ENCODE data around the gene KIAA1217.

Gene KIAA1217

DNA sequence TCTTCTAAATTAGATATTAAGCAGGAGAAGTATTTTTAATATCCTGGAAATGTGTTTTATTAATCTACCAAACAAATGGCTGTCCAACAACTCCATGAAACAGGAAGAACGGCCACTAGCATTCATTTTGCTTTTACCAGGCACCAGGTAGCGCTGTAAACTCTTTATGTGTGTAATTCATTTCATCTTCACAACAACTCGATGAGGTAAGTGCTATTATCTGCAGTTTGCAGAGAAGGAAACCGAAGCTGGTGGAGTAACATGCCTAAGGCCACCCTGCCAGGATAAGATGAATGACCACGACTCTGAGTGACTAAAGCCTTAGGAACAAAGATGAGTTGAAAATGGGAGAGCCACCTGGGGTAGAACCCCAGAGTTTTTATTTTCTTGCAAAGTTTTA, 101.2 kb downstream of the KIAA1217 start:
- Histone ChIP-seq H3K79me2 (peaks cover 22% of the 10 kb centered on the region), H3K9ac (no peak overlapping the region), H3K4me2 (ENCODE audit: low read length) (no peak overlapping the region), H2AFZ (no peak overlapping the region), H3K27me3 (ENCODE audit: control insufficient read depth, insufficient read depth, low read length) (no peaks in the 10 kb centered on the region), H3K9me3 (ENCODE audit: control insufficient read depth, low read length) (no peaks in the 10 kb centered on the region), H3K27ac (no peak overlapping the region), H3K36me3 (ENCODE audit: control insufficient read depth, insufficient read depth, low read length) (no peaks in the 10 kb centered on the region), H3K4me1 (peaks cover 26% of the 10 kb centered on the region), H3K4me3 (ENCODE audit: low read depth, low read length) (no peak overlapping the region)
- TF ChIP-seq, protein P1, sequence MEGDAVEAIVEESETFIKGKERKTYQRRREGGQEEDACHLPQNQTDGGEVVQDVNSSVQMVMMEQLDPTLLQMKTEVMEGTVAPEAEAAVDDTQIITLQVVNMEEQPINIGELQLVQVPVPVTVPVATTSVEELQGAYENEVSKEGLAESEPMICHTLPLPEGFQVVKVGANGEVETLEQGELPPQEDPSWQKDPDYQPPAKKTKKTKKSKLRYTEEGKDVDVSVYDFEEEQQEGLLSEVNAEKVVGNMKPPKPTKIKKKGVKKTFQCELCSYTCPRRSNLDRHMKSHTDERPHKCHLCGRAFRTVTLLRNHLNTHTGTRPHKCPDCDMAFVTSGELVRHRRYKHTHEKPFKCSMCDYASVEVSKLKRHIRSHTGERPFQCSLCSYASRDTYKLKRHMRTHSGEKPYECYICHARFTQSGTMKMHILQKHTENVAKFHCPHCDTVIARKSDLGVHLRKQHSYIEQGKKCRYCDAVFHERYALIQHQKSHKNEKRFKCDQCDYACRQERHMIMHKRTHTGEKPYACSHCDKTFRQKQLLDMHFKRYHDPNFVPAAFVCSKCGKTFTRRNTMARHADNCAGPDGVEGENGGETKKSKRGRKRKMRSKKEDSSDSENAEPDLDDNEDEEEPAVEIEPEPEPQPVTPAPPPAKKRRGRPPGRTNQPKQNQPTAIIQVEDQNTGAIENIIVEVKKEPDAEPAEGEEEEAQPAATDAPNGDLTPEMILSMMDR (IDR thresholded peaks at IDR 0.05) = no peak

DNA sequence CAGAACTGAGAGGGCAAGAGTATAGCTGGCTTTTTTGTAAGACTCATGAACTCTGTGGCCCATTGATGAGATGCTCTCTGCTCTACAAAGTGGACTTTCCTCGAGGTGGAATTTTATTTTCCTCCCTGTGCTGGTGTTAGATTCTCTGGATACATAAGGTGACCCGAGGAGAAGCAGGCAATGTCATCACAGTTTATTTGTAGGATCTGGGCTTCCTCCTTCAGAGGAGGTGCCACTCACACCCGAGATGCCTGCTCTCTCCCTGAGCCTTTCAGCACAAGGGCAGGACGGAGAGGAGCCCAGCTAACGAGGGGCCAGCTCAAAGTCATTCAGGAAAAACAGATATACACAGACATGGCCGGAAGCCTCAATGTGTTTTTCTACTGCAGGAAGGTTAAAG, 103.0 kb downstream of the KIAA1217 start:
- Histone ChIP-seq H3K4me3 (ENCODE audit: low read depth, low read length) (no peak overlapping the region), H3K27me3 (ENCODE audit: control insufficient read depth, insufficient read depth, low read length) (no peaks in the 10 kb centered on the region), H2AFZ (no peak overlapping the region), H3K9ac (no peak overlapping the region), H3K9me3 (ENCODE audit: control insufficient read depth, low read length) (no peaks in the 10 kb centered on the region), H3K36me3 (ENCODE audit: control insufficient read depth, insufficient read depth, low read length) (no peaks in the 10 kb centered on the region), H3K79me2 (peaks cover 19% of the 10 kb centered on the region), H3K4me2 (ENCODE audit: low read length) (no peak overlapping the region), H3K27ac (peak overlapping the region; percentile 16), H3K4me1 (peaks cover 10% of the 10 kb centered on the region)
- TF ChIP-seq, protein P1 (IDR thresholded peaks at IDR 0.05) = no peak

DNA sequence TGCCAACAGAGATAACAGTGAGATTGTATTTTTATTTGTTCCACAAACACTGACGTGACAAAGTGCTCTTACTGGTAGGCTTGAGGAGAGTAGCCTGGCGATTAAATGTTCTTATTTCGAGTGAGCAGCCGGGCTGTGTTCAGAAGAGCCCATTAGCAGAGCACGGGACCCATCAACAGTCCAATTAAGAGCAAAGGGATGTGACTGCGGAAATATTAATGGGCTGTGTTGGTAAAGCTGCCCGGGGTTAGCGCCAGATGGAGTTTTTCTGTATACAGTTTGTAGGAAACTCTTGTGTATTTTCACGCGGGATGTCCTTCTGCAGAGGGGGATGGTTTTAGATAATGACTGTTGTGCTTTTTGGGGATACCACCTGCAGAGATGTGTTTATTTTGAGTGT, 104.3 kb downstream of the KIAA1217 start:
- no peaks in the 10 kb centered on the region for H3K27me3 ChIP-seq (ENCODE audit: control insufficient read depth, insufficient read depth, low read length)
- no peaks in the 10 kb centered on the region for H3K9me3 ChIP-seq (ENCODE audit: control insufficient read depth, low read length)
- peaks cover 5% of the 10 kb centered on the region for H3K4me1 ChIP-seq
- no peak overlapping the region for H2AFZ ChIP-seq
- no peak overlapping the region for H3K9ac ChIP-seq
- TF ChIP-seq, protein P1 (IDR thresholded peaks at IDR 0.05) = no peak
- no peaks in the 10 kb centered on the region for H3K36me3 ChIP-seq (ENCODE audit: control insufficient read depth, insufficient read depth, low read length)
- H3K27ac ChIP-seq = no peak overlapping the region
- H3K79me2 ChIP-seq = peaks cover 15% of the 10 kb centered on the region
- no peak overlapping the region for H3K4me3 ChIP-seq (ENCODE audit: low read depth, low read length)
- H3K4me2 ChIP-seq (ENCODE audit: low read length) = no peak overlapping the region

DNA sequence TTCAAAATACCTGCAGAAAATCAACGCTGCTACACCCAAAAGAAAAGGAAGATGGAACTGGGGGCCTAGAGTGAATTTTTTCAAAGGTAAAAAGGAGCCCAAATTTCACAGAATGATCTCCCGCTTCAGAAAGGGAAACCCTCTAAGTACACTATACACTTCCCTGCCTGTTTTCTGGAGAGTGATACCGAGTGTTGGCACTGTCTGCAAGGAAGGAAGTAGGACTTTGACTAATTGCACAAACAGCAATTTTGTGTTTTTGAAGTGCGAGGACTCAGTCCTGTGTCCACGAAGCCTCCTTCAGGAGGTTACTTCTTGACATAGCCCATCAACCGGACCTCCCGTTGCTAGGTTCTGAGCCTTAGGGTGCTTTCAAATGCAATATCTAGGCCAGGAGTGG, 106.3 kb downstream of the KIAA1217 start:
- H3K9me3 ChIP-seq (ENCODE audit: control insufficient read depth, low read length) = no peaks in the 10 kb centered on the region
- no peak overlapping the region for H3K27ac ChIP-seq
- H3K79me2 ChIP-seq = peaks cover 15% of the 10 kb centered on the region
- TF ChIP-seq, protein P1 (IDR thresholded peaks at IDR 0.05) = no peak
- H3K4me2 ChIP-seq (ENCODE audit: low read length) = no peak overlapping the region
- no peaks in the 10 kb centered on the region for H3K36me3 ChIP-seq (ENCODE audit: control insufficient read depth, insufficient read depth, low read length)
- H3K9ac ChIP-seq = no peak overlapping the region
- H3K27me3 ChIP-seq (ENCODE audit: control insufficient read depth, insufficient read depth, low read length) = no peaks in the 10 kb centered on the region
- H3K4me3 ChIP-seq (ENCODE audit: low read depth, low read length) = no peak overlapping the region
- no peak overlapping the region for H2AFZ ChIP-seq
- H3K4me1 ChIP-seq = peaks cover 20% of the 10 kb centered on the region

DNA sequence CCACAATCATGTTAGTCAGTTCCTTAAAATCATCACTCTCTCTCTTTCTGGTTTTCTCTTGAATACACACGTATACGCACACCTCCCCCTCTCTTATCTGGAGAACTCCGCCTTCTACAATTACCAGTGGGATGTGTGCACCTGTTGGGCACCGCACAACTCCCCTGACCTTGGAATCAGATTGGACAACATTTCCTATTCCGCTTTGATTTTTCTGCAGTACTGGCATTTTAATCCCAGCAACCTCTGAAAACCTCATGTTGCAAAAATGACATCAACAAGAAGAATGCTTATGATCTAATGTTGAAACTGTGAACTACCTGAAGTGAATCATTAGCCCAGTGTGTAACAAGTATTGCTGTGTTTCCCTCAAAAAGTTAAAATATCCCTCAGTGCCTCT, 109.6 kb downstream of the KIAA1217 start:
- Histone ChIP-seq H3K27ac (peak overlapping the region; percentile 3), H3K36me3 (ENCODE audit: control insufficient read depth, insufficient read depth, low read length) (no peaks in the 10 kb centered on the region), H3K27me3 (ENCODE audit: control insufficient read depth, insufficient read depth, low read length) (no peaks in the 10 kb centered on the region), H3K4me1 (peaks cover 35% of the 10 kb centered on the region), H3K9me3 (ENCODE audit: control insufficient read depth, low read length) (no peaks in the 10 kb centered on the region), H3K9ac (no peak overlapping the region), H2AFZ (no peak overlapping the region), H3K79me2 (peaks cover 19% of the 10 kb centered on the region), H3K4me3 (ENCODE audit: low read depth, low read length) (no peak overlapping the region), H3K4me2 (ENCODE audit: low read length) (no peak overlapping the region)
- TF ChIP-seq, protein P1 (IDR thresholded peaks at IDR 0.05) = no peak
